Adipocyte (in vitro differentiated cells): ENCODE measurements around the gene PAX7.

Experiments
- DNase-seq: peaks from one replicate; pipeline ENCODE4 v3.0.0-alpha.2; 2015; ENCODE audit warnings: low read depth
- H3K27me3 ChIP-seq: replicated peaks from 2 replicates; pipeline ENCODE4 v1.7.0; 2013; ENCODE audit warnings: mild to moderate bottlenecking, low read length, moderate library complexity; ENCODE audit not compliant: control insufficient read depth, insufficient read depth
- H3K36me3 ChIP-seq: 2 replicates; pipeline ENCODE4 v1.7.0; 2013; ENCODE audit warnings: low read length, mild to moderate bottlenecking, moderate library complexity; ENCODE audit not compliant: control insufficient read depth, insufficient read depth, severe bottlenecking
- H3K4me1 ChIP-seq: 2 replicates; pipeline ENCODE4 v1.7.0; 2013; ENCODE audit warnings: mild to moderate bottlenecking, low read length, moderate library complexity; ENCODE audit not compliant: control insufficient read depth, insufficient read depth
- H3K4me3 ChIP-seq: 2 replicates; pipeline ENCODE4 v1.7.0; 2013; ENCODE audit warnings: mild to moderate bottlenecking, low read length, moderate library complexity
- H3K9ac ChIP-seq: 2 replicates; pipeline ENCODE4 v1.7.0; 2013; ENCODE audit warnings: mild to moderate bottlenecking, low read length, moderate library complexity
- H3K9me3 ChIP-seq: 2 replicates; pipeline ENCODE4 v1.7.0; 2013; ENCODE audit warnings: mild to moderate bottlenecking, low read length, moderate library complexity; ENCODE audit not compliant: control insufficient read depth

PAX7 gene

DNA sequence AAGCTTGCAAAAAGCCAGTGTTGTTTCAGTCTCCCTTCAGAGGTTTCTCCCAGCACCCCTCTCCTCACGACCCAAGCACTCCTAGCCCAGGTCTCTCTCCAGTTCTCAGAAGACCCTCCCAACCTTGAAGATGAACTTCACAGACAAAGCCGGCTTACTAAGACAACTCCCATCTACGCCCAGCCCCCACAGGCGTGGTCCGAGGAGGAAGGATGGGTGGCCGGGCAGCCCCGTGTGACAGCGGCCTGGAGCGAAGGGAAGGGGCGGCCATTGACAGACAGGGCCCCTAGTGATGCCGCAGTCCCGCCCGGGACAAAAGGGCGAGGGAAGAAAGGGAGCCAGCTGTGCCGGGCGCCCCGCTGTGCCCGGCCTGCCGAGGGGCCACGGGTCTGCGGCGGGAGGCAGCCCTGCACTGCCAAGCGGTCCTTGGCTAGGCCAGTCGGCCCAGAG is 6.9 kb downstream of the PAX7 start:
- Histone ChIP-seq H3K4me3 (no peak overlapping the region), H3K4me1 (no peaks in the 10 kb centered on the region), H3K36me3 (no peaks in the 10 kb centered on the region), H3K27me3 (peaks cover 83% of the 10 kb centered on the region), H3K9me3 (no peaks in the 10 kb centered on the region), H3K9ac (no peak overlapping the region)
- DNase-seq: no peak

DNA sequence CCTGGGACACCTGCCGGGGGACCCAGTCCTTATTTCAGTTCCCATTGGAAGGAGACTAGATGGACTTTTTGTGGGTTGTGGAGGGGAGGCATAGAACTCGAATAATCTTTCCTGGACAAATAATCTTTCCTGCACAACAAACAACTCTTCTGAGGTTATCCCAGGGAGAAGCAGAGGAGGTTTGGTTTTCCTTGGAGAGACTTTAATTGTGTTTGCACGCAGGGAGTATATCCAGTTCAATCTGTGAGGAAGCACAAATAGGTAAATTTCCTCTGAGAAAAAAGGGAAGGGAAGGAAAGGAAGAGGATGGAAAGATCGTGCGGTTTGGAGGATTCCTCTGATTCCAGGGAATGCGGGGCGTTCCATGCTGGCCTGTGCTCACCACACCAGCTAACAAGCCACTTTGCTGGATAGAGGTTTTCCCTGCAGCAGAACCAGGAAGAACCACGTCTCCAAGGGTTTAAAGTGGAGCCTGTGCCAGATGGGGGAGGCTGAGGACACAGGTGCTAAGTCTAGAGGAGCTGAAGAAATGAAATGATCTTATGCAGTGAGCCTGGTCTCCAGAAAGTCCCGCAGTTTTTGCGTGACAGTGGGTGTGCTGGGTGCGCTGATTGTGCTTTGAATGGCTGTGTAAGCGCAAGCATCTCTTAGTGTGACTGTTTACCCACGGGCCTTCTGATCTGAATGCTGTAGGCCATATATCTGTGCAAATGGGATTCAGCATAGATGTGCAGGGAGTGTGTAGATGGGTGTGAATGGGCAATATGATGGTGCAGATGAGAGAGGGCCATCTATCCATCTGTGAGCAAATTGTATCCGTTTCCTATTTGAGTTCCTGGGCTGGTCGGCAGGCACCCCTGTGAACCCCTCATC is 7.6 kb downstream of the PAX7 start:
- Histone ChIP-seq H3K9me3 (no peaks in the 10 kb centered on the region), H3K36me3 (no peaks in the 10 kb centered on the region), H3K9ac (no peak overlapping the region), H3K4me3 (no peak overlapping the region), H3K27me3 (peaks cover 78% of the 10 kb centered on the region), H3K4me1 (no peaks in the 10 kb centered on the region)
- no peak for DNase-seq

- Histone ChIP-seq H3K4me1 (no peaks in the 10 kb centered on the region), H3K36me3 (no peaks in the 10 kb centered on the region), H3K9me3 (no peaks in the 10 kb centered on the region), H3K4me3 (no peak overlapping the region), H3K27me3 (peaks cover 71% of the 10 kb centered on the region), H3K9ac (no peak overlapping the region)
- no peak for DNase-seq
Observed at GRCh38 chr1:18638835-18639364, 8.3 kb downstream of the PAX7 start.

GRCh38 chr1:18639368-18640055 is 8.9 kb downstream of the PAX7 start:
- no peaks in the 10 kb centered on the region for H3K4me1 ChIP-seq
- H3K4me3 ChIP-seq: no peak overlapping the region
- DNase-seq: no peak
- no peak overlapping the region for H3K9ac ChIP-seq
- peaks cover 71% of the 10 kb centered on the region for H3K27me3 ChIP-seq
- H3K36me3 ChIP-seq: no peaks in the 10 kb centered on the region
- no peaks in the 10 kb centered on the region for H3K9me3 ChIP-seq

GRCh38 chr1:18640228-18641004 is 9.8 kb downstream of the PAX7 start:
- no peak overlapping the region for H3K9ac ChIP-seq
- peaks cover 73% of the 10 kb centered on the region for H3K27me3 ChIP-seq
- H3K9me3 ChIP-seq: no peaks in the 10 kb centered on the region
- DNase-seq: no peak
- no peaks in the 10 kb centered on the region for H3K4me1 ChIP-seq
- no peaks in the 10 kb centered on the region for H3K36me3 ChIP-seq
- no peak overlapping the region for H3K4me3 ChIP-seq

GRCh38 chr1:18641005-18641941 is 10.6 kb downstream of the PAX7 start:
- Histone ChIP-seq H3K4me1 (no peaks in the 10 kb centered on the region), H3K9me3 (no peaks in the 10 kb centered on the region), H3K4me3 (no peak overlapping the region), H3K9ac (no peak overlapping the region), H3K27me3 (peaks cover 73% of the 10 kb centered on the region), H3K36me3 (no peaks in the 10 kb centered on the region)
- no peak for DNase-seq

DNA sequence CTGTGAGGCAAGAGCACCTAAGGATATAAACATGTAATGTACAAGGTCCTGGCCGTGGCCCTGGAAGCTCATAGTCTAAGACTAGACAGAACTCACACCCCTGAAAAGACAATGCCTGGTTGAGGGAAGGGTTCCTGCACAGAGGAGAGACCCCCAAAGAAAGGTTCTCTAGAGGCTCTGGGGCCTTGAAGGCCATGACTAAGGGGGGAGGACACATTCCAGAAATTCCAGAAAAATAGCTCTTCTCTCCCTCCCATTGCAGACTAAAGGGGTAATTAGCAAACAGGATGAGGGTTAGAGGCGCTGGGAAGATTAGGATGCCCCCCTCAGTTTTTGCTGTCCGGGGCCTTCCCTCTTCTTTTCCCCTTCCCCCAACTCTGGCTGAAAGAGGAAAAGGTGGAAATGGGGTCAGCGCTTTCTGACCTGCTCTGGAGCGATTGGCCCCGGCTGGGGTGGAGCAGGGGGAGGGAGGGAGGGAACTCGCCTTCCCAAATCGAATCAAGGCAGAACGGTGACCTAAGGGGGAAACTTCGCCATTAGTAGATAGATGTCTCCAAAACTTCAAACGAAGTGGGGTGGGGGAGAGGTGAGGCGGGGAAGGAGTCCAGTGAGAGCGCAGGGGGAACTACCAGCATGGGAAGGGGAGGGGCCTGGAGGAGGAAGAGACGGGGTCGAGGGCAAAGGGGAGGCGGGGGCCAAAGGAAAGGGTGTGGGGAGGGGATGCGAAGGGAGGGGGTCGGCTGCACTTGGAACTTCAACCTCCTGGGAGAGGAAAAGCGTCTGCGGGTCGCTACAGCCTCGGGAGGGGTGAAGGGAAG is 11.8 kb downstream of the PAX7 start:
- H3K4me3 ChIP-seq: no peak overlapping the region
- H3K27me3 ChIP-seq: peaks cover 70% of the 10 kb centered on the region
- no peak overlapping the region for H3K9ac ChIP-seq
- H3K9me3 ChIP-seq: no peaks in the 10 kb centered on the region
- H3K4me1 ChIP-seq: no peaks in the 10 kb centered on the region
- no peak for DNase-seq
- H3K36me3 ChIP-seq: no peaks in the 10 kb centered on the region

DNA sequence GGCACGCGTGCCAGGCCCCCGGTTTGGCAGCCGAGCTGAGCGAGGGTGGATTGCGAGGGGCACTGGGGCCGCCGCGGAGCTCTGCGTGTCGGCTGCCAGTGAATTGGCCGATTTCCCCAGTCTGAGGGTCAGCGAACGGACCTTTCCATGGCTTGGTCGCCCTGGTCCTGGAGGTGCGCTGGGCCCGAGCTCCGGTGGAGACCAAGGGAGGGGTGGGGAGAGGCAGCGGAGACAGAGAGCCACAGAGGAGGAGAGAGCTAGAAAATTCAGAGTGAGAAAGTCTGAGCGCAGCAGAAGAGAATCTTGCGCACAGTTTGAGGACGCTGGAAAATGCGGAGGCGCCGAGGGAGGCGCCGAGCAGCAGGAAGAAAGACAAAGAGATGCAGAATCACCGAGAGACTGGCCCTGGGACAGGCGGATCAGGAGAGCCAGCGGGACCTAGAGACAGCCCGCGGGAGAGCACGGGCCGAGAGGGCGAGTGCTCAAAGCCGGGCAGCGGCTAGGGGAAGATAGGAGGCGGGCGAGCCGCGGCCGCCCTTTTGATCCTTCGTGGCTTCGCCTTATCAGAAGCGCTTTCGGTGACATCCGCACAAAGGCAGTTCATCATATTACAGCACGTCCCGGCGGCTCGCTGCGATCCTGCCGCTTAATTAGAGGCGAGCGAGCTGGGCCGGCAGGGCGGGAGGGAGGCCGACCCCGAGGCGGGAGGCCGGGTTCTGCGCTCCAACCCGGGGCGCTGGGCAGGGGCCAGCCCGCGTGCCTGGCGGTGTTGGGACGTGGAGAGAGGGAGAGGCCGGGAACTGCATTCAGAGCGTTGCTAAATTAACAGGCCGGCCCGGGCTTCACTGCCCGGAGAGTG is 12.7 kb downstream of the PAX7 start:
- Histone ChIP-seq H3K9ac (no peak overlapping the region), H3K9me3 (no peaks in the 10 kb centered on the region), H3K27me3 (peaks cover 67% of the 10 kb centered on the region), H3K4me1 (no peaks in the 10 kb centered on the region), H3K4me3 (no peak overlapping the region), H3K36me3 (no peaks in the 10 kb centered on the region)
- DNase-seq: no peak

DNA sequence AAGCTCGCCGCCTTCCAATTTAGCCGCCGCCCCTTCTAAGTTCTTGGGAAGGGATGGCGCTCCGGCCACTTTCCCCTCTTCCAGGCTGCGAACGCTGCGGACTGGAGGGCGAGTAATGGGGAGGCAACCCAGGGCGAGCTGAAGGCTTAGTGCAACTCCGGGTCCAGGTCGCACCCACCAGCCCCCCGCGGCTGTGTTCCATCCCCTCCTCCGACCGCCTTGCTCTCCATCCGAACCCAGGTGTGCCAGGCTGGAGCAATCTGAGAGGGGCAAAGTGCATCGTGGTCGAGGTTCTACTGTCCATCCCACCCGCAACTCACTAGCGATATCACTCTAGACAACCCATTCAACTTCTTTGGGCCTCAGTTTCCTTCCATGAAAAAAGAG is 13.4 kb downstream of the PAX7 start:
- Histone ChIP-seq H3K36me3 (no peaks in the 10 kb centered on the region), H3K27me3 (peaks cover 67% of the 10 kb centered on the region), H3K9me3 (no peaks in the 10 kb centered on the region), H3K4me3 (no peak overlapping the region), H3K9ac (no peak overlapping the region), H3K4me1 (no peaks in the 10 kb centered on the region)
- no peak for DNase-seq
